Measurements from ENCODE around the gene NFIB. TPM values are rescaled to one million over a fixed set of nuclear protein-coding genes. Genes with fewer than 3 reads are reported as not detected.
A peak's percentile ranks its signal among the peaks of the same experiment; 100 is the strongest.

The NFIB gene
- total RNA-seq, 2 experiments from 2014 or later: 13.7 to 25.1 TPM

GRCh38 chr9:14326264-14326826, 12.4 kb upstream of the NFIB start:
- ChIA-PET POLR2A (interaction anchor here (0.5 to 0.8 kb wide), 4 partner anchors 8 to 223 kb away, joined by 3 to 4 read pairs (median 4); no protein-coding TSS in a partner anchor), CTCF (ENCODE audit: unreplicated experiment) (no interaction called here)
- Histone ChIP-seq H4K20me1 (ENCODE audit: insufficient read depth, low read length) (no peaks in the 10 kb centered on the region), H3K4me1 (ENCODE audit: insufficient read depth, low read length, poor library complexity, severe bottlenecking) (peaks cover 27% of the 10 kb centered on the region), H2AFZ (ENCODE audit: low read length) (peak overlapping the region; percentile 18; the same call in 1 of the 2 replicates), H3K9me3 (ENCODE audit: low read length) (no peaks in the 10 kb centered on the region), H3K79me2 (ENCODE audit: insufficient read depth, low read depth, low read length) (peaks cover 7% of the 10 kb centered on the region; the same call in 1 of the 2 replicates), H3K9me2 (ENCODE audit: insufficient read depth, low read length) (no peaks in the 10 kb centered on the region), H3K27ac (ENCODE audit: low read depth, low read length, poor library complexity, severe bottlenecking) (no peak overlapping the region), H3K4me3 (ENCODE audit: low read depth, low read length, poor library complexity, severe bottlenecking) (no peak overlapping the region), H3K4me2 (ENCODE audit: low read length) (peak overlapping the region; percentile 30), H3K36me3 (ENCODE audit: insufficient read depth, low read length) (no peaks in the 10 kb centered on the region)
- no TSS peak for BruUV-seq (replicated peaks)
- no peak for TF ChIP-seq EZH2phosphoT487 (IDR thresholded peaks at IDR 0.05; ENCODE audit: borderline replicate concordance, low read depth, low read length)
- TF ChIP-seq, protein P1, sequence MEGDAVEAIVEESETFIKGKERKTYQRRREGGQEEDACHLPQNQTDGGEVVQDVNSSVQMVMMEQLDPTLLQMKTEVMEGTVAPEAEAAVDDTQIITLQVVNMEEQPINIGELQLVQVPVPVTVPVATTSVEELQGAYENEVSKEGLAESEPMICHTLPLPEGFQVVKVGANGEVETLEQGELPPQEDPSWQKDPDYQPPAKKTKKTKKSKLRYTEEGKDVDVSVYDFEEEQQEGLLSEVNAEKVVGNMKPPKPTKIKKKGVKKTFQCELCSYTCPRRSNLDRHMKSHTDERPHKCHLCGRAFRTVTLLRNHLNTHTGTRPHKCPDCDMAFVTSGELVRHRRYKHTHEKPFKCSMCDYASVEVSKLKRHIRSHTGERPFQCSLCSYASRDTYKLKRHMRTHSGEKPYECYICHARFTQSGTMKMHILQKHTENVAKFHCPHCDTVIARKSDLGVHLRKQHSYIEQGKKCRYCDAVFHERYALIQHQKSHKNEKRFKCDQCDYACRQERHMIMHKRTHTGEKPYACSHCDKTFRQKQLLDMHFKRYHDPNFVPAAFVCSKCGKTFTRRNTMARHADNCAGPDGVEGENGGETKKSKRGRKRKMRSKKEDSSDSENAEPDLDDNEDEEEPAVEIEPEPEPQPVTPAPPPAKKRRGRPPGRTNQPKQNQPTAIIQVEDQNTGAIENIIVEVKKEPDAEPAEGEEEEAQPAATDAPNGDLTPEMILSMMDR (conservative IDR thresholded peaks at IDR 0.05; ENCODE audit: low read length): no peak
- peak; percentile 51 for DNase-seq (ENCODE audit: low spot score)
- intact Hi-C loops (cut with micrococcal nuclease; ENCODE audit: unreplicated experiment): no loop called here

- Histone ChIP-seq H3K4me2 (ENCODE audit: low read length) (no peak overlapping the region), H3K79me2 (ENCODE audit: insufficient read depth, low read depth, low read length) (peaks cover 14% of the 10 kb centered on the region; the same call in 1 of the 2 replicates), H4K20me1 (ENCODE audit: insufficient read depth, low read length) (no peaks in the 10 kb centered on the region), H3K9me2 (ENCODE audit: insufficient read depth, low read length) (no peaks in the 10 kb centered on the region), H3K4me3 (ENCODE audit: low read depth, low read length, poor library complexity, severe bottlenecking) (no peak overlapping the region), H3K4me1 (ENCODE audit: insufficient read depth, low read length, poor library complexity, severe bottlenecking) (peaks cover 32% of the 10 kb centered on the region), H2AFZ (ENCODE audit: low read length) (no peak overlapping the region), H3K27ac (ENCODE audit: low read depth, low read length, poor library complexity, severe bottlenecking) (no peak overlapping the region), H3K36me3 (ENCODE audit: insufficient read depth, low read length) (no peaks in the 10 kb centered on the region), H3K9me3 (ENCODE audit: low read length) (no peaks in the 10 kb centered on the region)
- POLR2A ChIA-PET: interaction anchor here (1.6 kb wide), 1 partner anchor 170 kb away, joined by 4 read pairs; no protein-coding TSS in a partner anchor
- BruUV-seq (replicated peaks): no TSS peak
- intact Hi-C loops (cut with micrococcal nuclease; ENCODE audit: unreplicated experiment): no loop called here
- DNase-seq (ENCODE audit: low spot score): no peak
- no peak for TF ChIP-seq EZH2phosphoT487 (IDR thresholded peaks at IDR 0.05; ENCODE audit: borderline replicate concordance, low read depth, low read length)
- TF ChIP-seq, protein P1 (conservative IDR thresholded peaks at IDR 0.05; ENCODE audit: low read length): no peak
- CTCF ChIA-PET (ENCODE audit: unreplicated experiment): no interaction called here
These were observed 11.2 kb upstream of the NFIB start for GRCh38 chr9:14325147-14325546.
